ENCODE results near the gene CABLES2. TPM values are rescaled to one million over a fixed set of nuclear protein-coding genes. Genes with fewer than 3 reads are reported as not detected.

The CABLES2 gene
- total RNA-seq, 4 donors from 2014 or later = 2.0 to 6.9 (median 4.1) TPM

DNA sequence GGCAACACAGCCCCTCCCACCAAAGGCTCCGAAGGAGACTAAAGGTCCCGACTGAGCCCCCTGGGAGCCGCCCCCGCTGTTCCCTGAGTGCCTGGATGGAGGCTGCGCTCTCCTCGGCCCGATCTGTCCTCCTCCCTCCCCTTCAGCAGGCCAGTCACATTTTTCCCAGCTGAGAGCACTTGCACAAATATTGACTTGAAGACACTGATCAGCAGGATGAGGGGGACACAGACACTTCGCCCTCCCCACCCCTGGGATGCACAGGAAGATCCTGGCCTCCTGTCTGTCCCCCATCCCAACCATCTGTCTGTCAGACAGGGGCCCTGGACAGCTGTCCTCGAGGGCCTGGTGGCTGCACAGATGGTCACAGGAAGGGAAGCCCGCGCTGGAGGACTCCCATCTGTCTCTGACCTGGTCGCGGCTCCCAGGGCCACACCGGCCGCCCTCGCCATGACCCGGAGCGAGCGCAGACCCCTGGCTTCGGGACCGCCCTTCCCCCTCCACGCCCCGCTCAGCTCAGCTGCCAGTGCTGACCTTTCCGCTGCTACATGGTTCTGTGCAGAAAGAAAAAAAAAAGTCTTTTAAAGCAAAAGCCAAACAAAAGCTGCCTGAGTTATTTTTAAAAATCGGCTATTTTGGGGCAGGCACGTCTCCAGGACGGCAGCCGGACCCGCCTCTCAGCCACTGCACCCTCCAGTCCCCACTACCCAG lies 51.1 kb downstream of the CABLES2 start:
- intact Hi-C loops (cut with DNase I) = no loop called here
- peak overlapping the region; percentile 93 to 97 (median 93) for H3K27ac ChIP-seq (replicated peaks in 1 of 4)
- no peaks in the 10 kb centered on the region for H3K9me3 ChIP-seq
- no peak for DNase-seq (ENCODE audit: extremely low spot score)
- H3K27me3 ChIP-seq = no peaks in the 10 kb centered on the region
- TF ChIP-seq EP300 (IDR thresholded peaks at IDR 0.05) (no peak), POLR2AphosphoS5 (IDR thresholded peaks at IDR 0.05) (no peak), POLR2A (IDR thresholded peaks at IDR 0.05; ENCODE audit: low read depth) (no peak)
- TF ChIP-seq, protein P1, sequence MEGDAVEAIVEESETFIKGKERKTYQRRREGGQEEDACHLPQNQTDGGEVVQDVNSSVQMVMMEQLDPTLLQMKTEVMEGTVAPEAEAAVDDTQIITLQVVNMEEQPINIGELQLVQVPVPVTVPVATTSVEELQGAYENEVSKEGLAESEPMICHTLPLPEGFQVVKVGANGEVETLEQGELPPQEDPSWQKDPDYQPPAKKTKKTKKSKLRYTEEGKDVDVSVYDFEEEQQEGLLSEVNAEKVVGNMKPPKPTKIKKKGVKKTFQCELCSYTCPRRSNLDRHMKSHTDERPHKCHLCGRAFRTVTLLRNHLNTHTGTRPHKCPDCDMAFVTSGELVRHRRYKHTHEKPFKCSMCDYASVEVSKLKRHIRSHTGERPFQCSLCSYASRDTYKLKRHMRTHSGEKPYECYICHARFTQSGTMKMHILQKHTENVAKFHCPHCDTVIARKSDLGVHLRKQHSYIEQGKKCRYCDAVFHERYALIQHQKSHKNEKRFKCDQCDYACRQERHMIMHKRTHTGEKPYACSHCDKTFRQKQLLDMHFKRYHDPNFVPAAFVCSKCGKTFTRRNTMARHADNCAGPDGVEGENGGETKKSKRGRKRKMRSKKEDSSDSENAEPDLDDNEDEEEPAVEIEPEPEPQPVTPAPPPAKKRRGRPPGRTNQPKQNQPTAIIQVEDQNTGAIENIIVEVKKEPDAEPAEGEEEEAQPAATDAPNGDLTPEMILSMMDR (IDR thresholded peaks at IDR 0.05) = no peak
- peak overlapping the region; percentile 29 to 41 (median 35) for H3K4me3 ChIP-seq
- 21% methylated on average over 13 of the region's 29 CpGs for WGBS
- peaks cover 12 to 28% (median 22%) of the 10 kb centered on the region in 4 donors for H3K36me3 ChIP-seq
- H3K4me1 ChIP-seq = peaks cover 79 to 90% (median 88%) of the 10 kb centered on the region in 4 donors

DNA sequence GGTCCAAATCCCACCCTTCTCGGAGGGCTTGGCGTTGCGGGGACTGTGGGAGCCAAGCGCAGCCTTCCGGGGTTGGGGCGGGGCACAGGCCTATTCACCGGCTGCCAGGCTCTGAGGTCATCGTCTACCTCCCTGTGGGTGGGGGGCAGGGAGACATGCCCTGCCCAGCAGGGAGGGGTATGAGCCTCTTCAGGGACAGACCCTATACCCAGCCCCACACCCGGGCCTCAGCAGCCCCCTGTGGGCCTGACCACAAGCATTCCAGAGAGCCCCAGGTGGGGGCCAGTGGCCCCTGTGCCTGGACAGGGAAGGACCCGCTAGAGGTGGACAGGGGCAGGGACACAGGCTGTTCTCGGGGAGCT lies 51.6 kb downstream of the CABLES2 start:
- WGBS = 10% methylated on average over 2 of the region's 11 CpGs
- H3K4me1 ChIP-seq = peaks cover 75 to 84% (median 82%) of the 10 kb centered on the region in 4 donors
- peak overlapping the region; percentile 93 to 97 (median 93) for H3K27ac ChIP-seq (replicated peaks in 1 of 4)
- H3K36me3 ChIP-seq = peaks cover 14 to 33% (median 25%) of the 10 kb centered on the region in 4 donors
- intact Hi-C loops (cut with DNase I) = no loop called here
- DNase-seq (ENCODE audit: extremely low spot score) = no peak
- no peaks in the 10 kb centered on the region for H3K27me3 ChIP-seq
- no peaks in the 10 kb centered on the region for H3K9me3 ChIP-seq
- TF ChIP-seq, protein P1 (IDR thresholded peaks at IDR 0.05) = no peak
- TF ChIP-seq POLR2A (IDR thresholded peaks at IDR 0.05; ENCODE audit: low read depth) = no peak
- TF ChIP-seq EP300 (IDR thresholded peaks at IDR 0.05) = no peak
- TF ChIP-seq POLR2AphosphoS5 (IDR thresholded peaks at IDR 0.05) = no peak
- H3K4me3 ChIP-seq = peak overlapping the region; percentile 29 to 41 (median 35)

DNA sequence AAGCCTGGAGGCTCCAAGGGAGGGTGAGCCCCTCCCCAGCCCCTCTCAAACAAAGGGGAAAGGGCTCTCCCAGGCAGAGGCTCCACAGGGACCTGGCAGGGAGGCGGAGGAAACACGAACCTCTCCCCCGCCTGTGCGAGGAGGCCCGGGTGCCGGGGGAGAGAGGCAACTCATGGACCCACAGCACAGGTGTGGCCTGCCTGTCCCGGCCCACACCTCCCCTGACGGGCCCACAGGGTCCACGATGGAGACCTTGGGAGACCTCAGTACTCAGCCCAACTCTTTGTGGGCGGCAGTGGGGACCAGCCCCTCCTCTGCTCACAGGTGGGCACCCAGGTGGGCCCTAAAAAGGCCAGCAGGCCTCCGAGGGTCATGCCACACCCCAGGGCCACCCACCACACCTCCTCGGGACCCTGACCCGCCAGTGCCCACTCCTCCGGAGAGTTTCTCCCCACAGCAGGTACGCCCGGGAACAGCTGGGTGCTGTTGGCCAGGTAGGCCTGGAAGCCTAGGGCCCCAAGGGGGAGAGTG lies 52.2 kb downstream of the CABLES2 start:
- Histone ChIP-seq H3K27ac (replicated peaks in 1 of 4) (peak overlapping the region; percentile 93 to 97 (median 93)), H3K4me3 (peak overlapping the region in 3 of 4 donors; percentile 30 to 41 (median 40)), H3K27me3 (no peaks in the 10 kb centered on the region), H3K9me3 (no peaks in the 10 kb centered on the region), H3K4me1 (peaks cover 76 to 86% (median 79%) of the 10 kb centered on the region in 4 donors), H3K36me3 (peaks cover 14 to 39% (median 31%) of the 10 kb centered on the region in 4 donors)
- 80% methylated on average over 1 of the region's 16 CpGs for WGBS
- DNase-seq (ENCODE audit: extremely low spot score) = no peak
- TF ChIP-seq POLR2A (IDR thresholded peaks at IDR 0.05; ENCODE audit: low read depth) = no peak
- TF ChIP-seq, protein P1 (IDR thresholded peaks at IDR 0.05) = no peak
- no peak for TF ChIP-seq POLR2AphosphoS5 (IDR thresholded peaks at IDR 0.05)
- TF ChIP-seq EP300 (IDR thresholded peaks at IDR 0.05) = no peak
- intact Hi-C loops (cut with DNase I) = no loop called here

DNA sequence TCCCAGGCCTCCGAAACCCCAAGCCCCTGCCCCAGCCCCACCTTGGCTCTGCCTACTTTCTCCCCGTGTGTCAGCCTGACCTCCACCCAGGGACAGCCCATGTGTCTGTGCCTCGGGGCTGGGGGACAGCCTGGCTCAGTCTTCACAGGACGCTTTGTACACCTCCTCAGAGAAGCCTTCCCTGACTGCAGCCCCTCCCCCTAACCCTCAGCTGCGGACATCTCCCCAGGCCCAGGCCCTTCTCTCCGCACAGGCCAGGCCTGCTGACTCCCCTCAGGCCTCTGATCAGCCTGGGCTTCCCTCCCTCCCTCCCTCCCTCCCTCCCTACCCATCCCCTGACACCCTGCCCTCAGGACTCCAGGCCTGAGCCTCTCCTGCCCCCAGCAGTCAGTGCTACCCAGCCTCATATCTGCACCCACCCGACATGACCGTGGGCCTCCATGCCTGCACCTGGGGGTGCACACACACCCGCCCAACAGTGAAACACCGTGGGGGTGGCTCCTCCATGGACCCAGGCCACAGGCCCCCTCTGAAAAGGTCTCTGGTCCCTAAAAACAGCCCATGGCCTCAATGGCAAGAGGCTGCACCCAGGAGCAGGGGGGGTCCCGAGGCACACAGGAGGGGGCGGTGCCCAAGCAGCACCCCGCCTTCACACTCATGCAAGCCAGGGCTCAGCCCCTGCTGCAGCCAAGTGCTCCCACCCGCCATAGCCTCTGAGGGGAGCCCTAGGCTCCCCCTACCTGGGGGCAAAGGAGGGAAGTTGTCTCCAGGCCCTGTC lies 52.9 kb downstream of the CABLES2 start:
- Histone ChIP-seq H3K4me1 (peaks cover 70 to 80% (median 73%) of the 10 kb centered on the region in 4 donors), H3K27ac (replicated peaks in 1 of 4) (peak overlapping the region; percentile 93 to 97 (median 93))
- TF ChIP-seq POLR2AphosphoS5 (IDR thresholded peaks at IDR 0.05) = no peak
- TF ChIP-seq EP300 (IDR thresholded peaks at IDR 0.05) = no peak
- TF ChIP-seq POLR2A (IDR thresholded peaks at IDR 0.05; ENCODE audit: low read depth) = no peak

More for the DNA sequence above, 52.9 kb downstream of the CABLES2 start:
- H3K4me3 ChIP-seq = no peak overlapping the region
- DNase-seq (ENCODE audit: extremely low spot score) = no peak
- H3K27me3 ChIP-seq = no peaks in the 10 kb centered on the region
- 70% methylated on average over 6 of the region's 14 CpGs for WGBS
- peaks cover 14 to 41% (median 34%) of the 10 kb centered on the region in 4 donors for H3K36me3 ChIP-seq
- intact Hi-C loops (cut with DNase I) = no loop called here
- H3K9me3 ChIP-seq = no peaks in the 10 kb centered on the region
